Activated naive CD8-positive, alpha-beta T cell (primary cell): Measurements from ENCODE around the gene PRR23B.

Source experiments
- H3K27ac Mint-ChIP-seq: one replicate; pipeline ENCODE4 v1.8.0; 2021; ENCODE audit warnings: mixed read lengths
- H3K27me3 Mint-ChIP-seq: one replicate; pipeline ENCODE4 v1.8.0; 2021; ENCODE audit warnings: mixed read lengths
- H3K36me3 Mint-ChIP-seq: one replicate; pipeline ENCODE4 v1.8.0; 2021; ENCODE audit warnings: mixed read lengths
- H3K4me1 Mint-ChIP-seq: one replicate; pipeline ENCODE4 v1.8.0; 2021; ENCODE audit warnings: low read depth, mixed read lengths
- H3K4me3 Mint-ChIP-seq: one replicate; pipeline ENCODE4 v1.8.0; 2021; ENCODE audit warnings: mild to moderate bottlenecking, mixed read lengths
- H3K9me3 Mint-ChIP-seq: one replicate; pipeline ENCODE4 v1.8.0; 2021; ENCODE audit warnings: low read depth, mixed read lengths

PRR23B gene

DNA sequence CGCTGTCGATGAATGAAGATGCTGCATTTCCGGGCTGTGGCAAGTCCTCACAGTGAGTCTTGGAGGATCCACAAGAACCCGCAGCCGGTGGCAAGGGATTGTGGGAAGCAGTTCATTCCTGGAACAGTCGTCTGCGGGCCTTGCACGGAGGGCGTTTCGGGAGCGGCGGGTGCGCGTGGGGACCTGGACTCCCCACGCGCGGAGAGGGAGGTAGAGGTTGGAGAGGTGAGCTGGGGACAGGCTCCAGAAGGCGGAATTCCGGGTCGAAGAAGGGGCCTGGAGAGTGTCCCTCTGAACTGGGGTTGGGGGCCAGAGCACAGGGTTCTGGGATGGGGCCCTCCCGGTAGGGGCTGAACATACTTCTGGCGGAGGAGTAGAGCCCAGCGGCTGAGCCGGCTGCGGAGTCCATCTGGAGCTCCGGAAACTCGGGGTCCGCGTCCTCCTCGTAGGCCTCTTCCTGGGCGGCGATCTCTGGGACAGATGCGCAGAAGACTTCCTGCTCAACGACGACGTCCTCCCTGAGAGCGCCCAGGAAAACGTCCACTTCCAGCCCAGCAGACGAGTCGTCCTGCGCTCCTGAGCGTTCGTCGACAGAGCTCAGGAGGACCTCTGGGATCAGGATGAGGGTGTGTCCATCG lies 15.3 kb downstream of the PRR23B start:
- peaks cover 13% of the 10 kb centered on the region for H3K27me3 Mint-ChIP-seq
- H3K4me3 Mint-ChIP-seq = no peak overlapping the region
- H3K36me3 Mint-ChIP-seq = peaks cover 8% of the 10 kb centered on the region
- H3K4me1 Mint-ChIP-seq = no peaks in the 10 kb centered on the region
- H3K27ac Mint-ChIP-seq = no peak overlapping the region
- peaks cover 20% of the 10 kb centered on the region for H3K9me3 Mint-ChIP-seq

DNA sequence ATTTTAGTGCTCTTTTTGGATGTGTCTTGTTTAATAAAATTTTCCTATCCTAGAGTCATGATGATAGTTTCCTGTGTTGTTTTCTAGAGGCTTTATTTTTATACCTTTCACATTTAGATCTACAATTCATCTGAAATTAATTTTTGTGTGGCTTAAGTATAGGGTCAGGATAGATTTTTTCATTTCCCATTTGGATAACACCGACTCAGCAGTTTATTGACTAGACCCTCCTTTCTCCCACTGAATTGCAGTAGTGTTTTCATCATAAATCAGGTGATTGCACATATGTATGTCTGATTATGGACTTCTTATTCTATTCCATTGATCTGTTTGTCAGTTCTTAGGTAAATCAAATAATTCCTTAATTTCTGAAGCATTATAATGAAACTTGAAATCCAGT lies 25.0 kb downstream of the PRR23B start:
- Mint-ChIP-seq H3K27me3 (peaks cover 14% of the 10 kb centered on the region), H3K4me1 (no peaks in the 10 kb centered on the region), H3K9me3 (no peaks in the 10 kb centered on the region), H3K36me3 (no peaks in the 10 kb centered on the region), H3K4me3 (no peak overlapping the region), H3K27ac (no peak overlapping the region)

- no peaks in the 10 kb centered on the region for H3K4me1 Mint-ChIP-seq
- H3K27me3 Mint-ChIP-seq = peaks cover 3% of the 10 kb centered on the region
- no peak overlapping the region for H3K4me3 Mint-ChIP-seq
- no peaks in the 10 kb centered on the region for H3K36me3 Mint-ChIP-seq
- no peaks in the 10 kb centered on the region for H3K9me3 Mint-ChIP-seq
- H3K27ac Mint-ChIP-seq = no peak overlapping the region
Observed at GRCh38 chr3:138987181-138987580, 33.5 kb downstream of the PRR23B start.

DNA sequence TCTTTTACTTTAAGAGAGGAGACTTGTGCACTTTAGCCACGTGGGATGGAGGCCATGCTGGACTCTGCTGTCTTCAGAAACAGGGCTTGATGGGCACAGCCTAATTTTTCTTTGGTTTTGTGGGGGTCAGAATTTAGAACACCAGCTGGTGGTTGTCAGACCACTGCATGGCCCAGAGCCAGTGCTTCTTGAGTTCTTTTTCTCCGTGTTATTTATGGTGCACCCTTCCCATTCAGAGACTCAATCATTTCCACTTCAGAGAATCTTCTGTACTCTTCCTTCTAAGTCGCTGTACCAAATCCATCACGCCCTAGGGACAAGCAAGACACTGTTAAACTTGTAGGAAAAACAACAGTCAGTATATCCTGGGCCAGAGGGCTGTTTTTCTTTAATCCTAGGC lies 34.8 kb downstream of the PRR23B start:
- no peak overlapping the region for H3K4me3 Mint-ChIP-seq
- no peaks in the 10 kb centered on the region for H3K9me3 Mint-ChIP-seq
- no peaks in the 10 kb centered on the region for H3K36me3 Mint-ChIP-seq
- no peaks in the 10 kb centered on the region for H3K4me1 Mint-ChIP-seq
- H3K27me3 Mint-ChIP-seq = peaks cover 3% of the 10 kb centered on the region
- H3K27ac Mint-ChIP-seq = no peak overlapping the region

- H3K27ac Mint-ChIP-seq = no peak overlapping the region
- no peaks in the 10 kb centered on the region for H3K4me1 Mint-ChIP-seq
- H3K36me3 Mint-ChIP-seq = no peaks in the 10 kb centered on the region
- H3K9me3 Mint-ChIP-seq = no peaks in the 10 kb centered on the region
- peaks cover 9% of the 10 kb centered on the region for H3K27me3 Mint-ChIP-seq
- H3K4me3 Mint-ChIP-seq = no peak overlapping the region
Observed at GRCh38 chr3:138984816-138985215, 35.9 kb downstream of the PRR23B start.

DNA sequence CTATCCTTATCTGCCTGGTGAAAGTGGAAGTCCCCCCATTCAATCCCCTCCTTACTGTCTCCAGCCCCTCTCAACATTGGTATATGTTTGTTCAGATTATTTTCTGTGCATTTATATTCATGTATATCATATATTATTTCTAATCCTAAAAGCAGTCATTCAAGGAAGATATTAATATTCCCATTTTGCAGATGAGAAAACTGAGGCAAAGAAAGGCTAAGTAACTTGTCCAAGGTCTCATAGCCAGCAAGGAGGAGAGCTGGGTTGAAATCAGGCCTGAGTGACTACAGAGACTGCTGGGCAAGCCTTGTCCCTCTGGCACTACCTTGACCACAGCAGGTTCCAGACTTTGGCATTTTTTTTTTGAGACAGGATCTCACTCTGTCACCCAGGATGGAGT lies 44.7 kb downstream of the PRR23B start:
- Mint-ChIP-seq H3K36me3 (no peaks in the 10 kb centered on the region), H3K27ac (no peak overlapping the region), H3K4me3 (no peak overlapping the region), H3K9me3 (no peaks in the 10 kb centered on the region), H3K27me3 (peaks cover 12% of the 10 kb centered on the region), H3K4me1 (no peaks in the 10 kb centered on the region)

GRCh38 chr3:138975351-138975750 lies 45.4 kb downstream of the PRR23B start:
- Mint-ChIP-seq H3K27me3 (peaks cover 12% of the 10 kb centered on the region), H3K36me3 (no peaks in the 10 kb centered on the region), H3K27ac (no peak overlapping the region), H3K4me3 (no peak overlapping the region), H3K9me3 (no peaks in the 10 kb centered on the region), H3K4me1 (no peaks in the 10 kb centered on the region)

GRCh38 chr3:138974462-138974861 lies 46.3 kb downstream of the PRR23B start:
- no peak overlapping the region for H3K4me3 Mint-ChIP-seq
- no peak overlapping the region for H3K27ac Mint-ChIP-seq
- H3K27me3 Mint-ChIP-seq = peaks cover 14% of the 10 kb centered on the region

DNA sequence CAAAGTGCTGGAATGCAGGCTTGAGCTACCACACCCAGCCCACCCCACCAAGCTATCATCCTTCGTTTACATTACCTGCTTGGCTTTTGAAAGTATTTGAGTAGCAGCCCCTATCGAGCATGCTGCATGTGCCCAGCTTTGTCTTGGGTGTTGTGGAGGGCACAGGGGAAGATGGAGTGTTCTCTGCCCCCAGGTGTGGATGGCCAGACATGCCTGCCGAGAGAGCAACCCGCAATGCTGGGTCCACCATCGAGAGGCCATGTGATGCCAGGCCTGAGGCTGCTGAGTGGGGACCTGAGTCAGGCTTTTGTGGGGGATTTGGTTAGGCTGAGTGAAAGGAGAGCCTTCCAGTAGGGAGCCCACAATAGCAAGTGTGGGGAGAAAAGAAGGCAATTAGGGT lies 47.8 kb downstream of the PRR23B start:
- no peaks in the 10 kb centered on the region for H3K36me3 Mint-ChIP-seq
- H3K9me3 Mint-ChIP-seq = no peaks in the 10 kb centered on the region
- H3K4me3 Mint-ChIP-seq = no peak overlapping the region

More at GRCh38 chr3:138974462-138974861, 46.3 kb downstream of the PRR23B start:
- Mint-ChIP-seq H3K9me3 (no peaks in the 10 kb centered on the region), H3K36me3 (no peaks in the 10 kb centered on the region), H3K4me1 (no peaks in the 10 kb centered on the region)

DNA sequence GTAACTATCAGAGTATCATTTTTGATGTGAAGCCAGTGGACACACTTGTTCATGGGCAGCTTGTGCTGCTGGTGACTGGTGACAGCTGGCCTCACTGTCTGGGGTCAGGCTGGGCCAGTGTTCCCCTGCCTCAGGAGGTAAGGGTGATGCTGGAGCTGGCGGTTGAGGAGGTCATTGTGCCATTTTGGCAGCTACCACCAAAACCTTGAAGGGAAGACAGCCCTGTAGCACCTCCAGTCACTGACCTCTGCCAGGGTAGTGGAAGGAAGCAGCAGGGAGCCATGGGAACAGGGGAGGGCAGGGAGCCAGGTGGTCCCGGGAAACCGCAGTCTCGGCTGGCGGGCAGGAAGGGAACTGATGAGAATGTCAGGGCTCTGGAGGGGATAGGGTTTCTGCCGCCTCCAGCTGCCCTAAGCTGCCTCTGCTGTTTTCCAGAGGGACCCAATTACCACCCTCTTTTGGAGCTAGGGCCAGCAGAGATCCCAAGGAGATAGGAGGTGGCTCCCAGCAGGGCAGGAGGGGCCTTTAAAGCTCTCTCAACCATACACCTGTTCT lies 48.9 kb downstream of the PRR23B start:
- no peaks in the 10 kb centered on the region for H3K36me3 Mint-ChIP-seq
- peaks cover 17% of the 10 kb centered on the region for H3K27me3 Mint-ChIP-seq
- H3K4me3 Mint-ChIP-seq = no peak overlapping the region
- H3K9me3 Mint-ChIP-seq = no peaks in the 10 kb centered on the region
- no peaks in the 10 kb centered on the region for H3K4me1 Mint-ChIP-seq
- H3K27ac Mint-ChIP-seq = no peak overlapping the region

More for the DNA sequence above, 47.8 kb downstream of the PRR23B start:
- Mint-ChIP-seq H3K4me1 (no peaks in the 10 kb centered on the region), H3K27ac (no peak overlapping the region), H3K27me3 (peaks cover 16% of the 10 kb centered on the region)
